Esophagus squamous epithelium (tissue), 4 donors: Measurements from ENCODE around the gene RPN2.

Experiments used
- POLR2A ChIP-seq, 4 donors: fragments of 450-650 bp; IDR thresholded peaks; one replicate each; pipeline ENCODE4 v1.6.1; 2017; ENCODE audit warnings: antibody characterized with exemption in 4 of 4, mild to moderate bottlenecking in 4 of 4, moderate library complexity in 3 of 4
- TF ChIP-seq, protein P1 (sequence below), 6 experiments: fragments of 450-650 bp in 4 of 6; fragments of 200-600 bp in 2 of 6; sonication (generic) in 2 of 6; IDR thresholded peaks; one replicate each; pipeline ENCODE4 v1.5.1; 2016 to 2019; ENCODE audit warnings: antibody characterized with exemption in 6 of 6, mild to moderate bottlenecking in 4 of 6, moderate library complexity in 4 of 6

DNA sequence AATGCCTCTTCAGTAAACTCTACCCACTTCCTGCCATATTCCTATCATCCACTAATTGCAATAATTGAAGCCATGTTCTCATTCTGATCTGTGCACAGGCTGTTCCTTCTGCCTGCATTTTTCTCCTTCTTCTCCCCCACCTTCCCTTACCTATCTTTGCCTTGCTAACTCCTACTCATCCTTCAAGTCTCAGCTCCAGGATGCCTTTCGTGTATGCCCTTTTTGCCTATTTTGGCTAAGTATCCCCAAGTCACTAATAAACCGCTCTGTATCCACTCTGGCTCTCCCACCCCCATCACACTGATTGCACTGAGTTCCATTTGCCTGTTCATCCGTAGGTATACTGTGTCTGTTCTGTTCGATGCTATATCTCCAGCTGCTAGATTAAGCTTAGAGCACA is 6.3 kb upstream of the RPN2 start:
- TF ChIP-seq, protein P1, sequence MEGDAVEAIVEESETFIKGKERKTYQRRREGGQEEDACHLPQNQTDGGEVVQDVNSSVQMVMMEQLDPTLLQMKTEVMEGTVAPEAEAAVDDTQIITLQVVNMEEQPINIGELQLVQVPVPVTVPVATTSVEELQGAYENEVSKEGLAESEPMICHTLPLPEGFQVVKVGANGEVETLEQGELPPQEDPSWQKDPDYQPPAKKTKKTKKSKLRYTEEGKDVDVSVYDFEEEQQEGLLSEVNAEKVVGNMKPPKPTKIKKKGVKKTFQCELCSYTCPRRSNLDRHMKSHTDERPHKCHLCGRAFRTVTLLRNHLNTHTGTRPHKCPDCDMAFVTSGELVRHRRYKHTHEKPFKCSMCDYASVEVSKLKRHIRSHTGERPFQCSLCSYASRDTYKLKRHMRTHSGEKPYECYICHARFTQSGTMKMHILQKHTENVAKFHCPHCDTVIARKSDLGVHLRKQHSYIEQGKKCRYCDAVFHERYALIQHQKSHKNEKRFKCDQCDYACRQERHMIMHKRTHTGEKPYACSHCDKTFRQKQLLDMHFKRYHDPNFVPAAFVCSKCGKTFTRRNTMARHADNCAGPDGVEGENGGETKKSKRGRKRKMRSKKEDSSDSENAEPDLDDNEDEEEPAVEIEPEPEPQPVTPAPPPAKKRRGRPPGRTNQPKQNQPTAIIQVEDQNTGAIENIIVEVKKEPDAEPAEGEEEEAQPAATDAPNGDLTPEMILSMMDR (IDR thresholded peaks at IDR 0.05): no peak
- no peak for TF ChIP-seq POLR2A (IDR thresholded peaks at IDR 0.05)
